ENCODE results near the gene DZIP3.

DNA sequence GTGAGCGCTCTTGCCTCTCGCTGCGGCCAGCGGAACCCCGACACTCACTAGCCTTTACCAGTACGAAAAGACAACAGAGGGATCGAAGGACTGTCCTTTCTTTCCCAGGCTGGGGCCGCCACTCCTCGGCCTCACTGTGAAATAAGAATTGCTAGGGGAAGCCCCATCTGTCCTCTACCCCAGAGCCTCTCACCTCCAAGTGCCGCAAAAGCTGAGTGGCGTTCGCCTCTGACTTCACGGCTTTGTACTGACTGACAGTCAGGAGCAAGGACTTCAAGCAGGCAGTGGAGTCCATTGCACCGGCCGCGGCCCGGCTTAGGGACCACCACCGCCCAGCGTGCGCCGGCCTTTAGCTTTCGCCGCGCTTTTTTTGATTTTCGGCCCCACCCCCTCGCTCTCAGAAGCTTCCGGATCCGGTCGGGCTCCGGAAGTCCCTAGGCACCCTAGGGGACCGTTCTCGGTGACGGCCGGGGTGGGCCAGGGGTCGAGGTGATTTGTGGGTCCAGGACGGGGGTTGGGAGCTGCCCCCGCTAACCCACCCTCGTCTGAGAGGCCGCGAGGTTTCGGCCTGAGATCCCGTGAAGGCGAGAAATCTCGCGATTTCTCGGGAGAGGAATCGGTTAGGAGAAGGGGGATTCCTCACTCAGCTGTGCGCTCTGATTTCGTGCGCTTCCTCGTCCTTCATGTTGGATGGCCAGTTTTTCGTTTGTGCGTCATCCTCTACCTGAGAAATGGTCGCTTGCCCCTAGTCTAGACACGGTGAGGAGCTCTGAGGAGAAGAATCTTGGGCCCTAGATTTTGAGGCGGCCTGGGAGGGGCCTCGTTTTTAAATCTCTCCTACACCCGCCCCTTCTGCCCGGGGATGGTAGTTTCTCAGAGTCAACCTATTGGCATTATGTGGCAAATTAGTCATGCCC lies at the start of gene DZIP3, which contains the start of gene CIP2A:
- TF ChIP-seq EZH2 (IDR thresholded peaks at IDR 0.05) (no peak), POLR2AphosphoS5 (IDR thresholded peaks at IDR 0.05; ENCODE audit: borderline replicate concordance, low read depth, low read length) (peak; percentile 94)

All from SK-N-MC (cell line).